Dendritic cell treated with granulocyte-macrophage colony-stimulating factor and Interleukin-4, amounts not matched to agents 40 ng/mL and 50 ng/mL, for 4 days (primary cell): ENCODE measurements around the gene CPT2.
A peak's percentile ranks its signal among the peaks of the same experiment; 100 is the strongest.

Source experiments
- H3K27ac Mint-ChIP-seq: one replicate; pipeline ENCODE4 v1.8.0; 2022; ENCODE audit warnings: mild to moderate bottlenecking, mixed read lengths
- H3K27me3 Mint-ChIP-seq: one replicate; pipeline ENCODE4 v1.8.0; 2022; ENCODE audit warnings: mild to moderate bottlenecking, mixed read lengths
- H3K36me3 Mint-ChIP-seq: one replicate; pipeline ENCODE4 v1.8.0; 2022; ENCODE audit warnings: low read depth, mixed read lengths
- H3K4me1 Mint-ChIP-seq: one replicate; pipeline ENCODE4 v1.8.0; 2022; ENCODE audit warnings: low read depth, mixed read lengths
- H3K4me3 Mint-ChIP-seq: one replicate; pipeline ENCODE4 v1.8.0; 2022; ENCODE audit warnings: mild to moderate bottlenecking, moderate library complexity, mixed read lengths
- H3K9me3 Mint-ChIP-seq: one replicate; pipeline ENCODE4 v1.8.0; 2022; ENCODE audit warnings: mixed read lengths
- intact Hi-C: fragments of 100-400 bp; cut with micrococcal nuclease; formaldehyde crosslinking; loops from one replicate; pipeline ENCODE4 v1.15.0; 2022

The CPT2 gene

GRCh38 chr1:53196485-53197290 is at the start of gene CPT2:
Gene CPT2 (plus strand): TSS chr1:53196824. CDS start chr1:53196944, 120 bp downstream.
- Mint-ChIP-seq H3K27me3 (no peaks in the 10 kb centered on the region), H3K9me3 (no peaks in the 10 kb centered on the region), H3K4me3 (peak within 1 kb of the TSS; percentile 91), H3K4me1 (peaks cover 26% of the 10 kb centered on the region), H3K36me3 (peaks cover 26% of the 10 kb centered on the region), H3K27ac (peak within 1 kb of the TSS; percentile 92)
- intact Hi-C loops: loop anchor here (1.0 to 2.0 kb wide), 2 partner anchors 24 to 42 kb away; partner anchors contain the start of genes CZIB and MAGOH

DNA sequence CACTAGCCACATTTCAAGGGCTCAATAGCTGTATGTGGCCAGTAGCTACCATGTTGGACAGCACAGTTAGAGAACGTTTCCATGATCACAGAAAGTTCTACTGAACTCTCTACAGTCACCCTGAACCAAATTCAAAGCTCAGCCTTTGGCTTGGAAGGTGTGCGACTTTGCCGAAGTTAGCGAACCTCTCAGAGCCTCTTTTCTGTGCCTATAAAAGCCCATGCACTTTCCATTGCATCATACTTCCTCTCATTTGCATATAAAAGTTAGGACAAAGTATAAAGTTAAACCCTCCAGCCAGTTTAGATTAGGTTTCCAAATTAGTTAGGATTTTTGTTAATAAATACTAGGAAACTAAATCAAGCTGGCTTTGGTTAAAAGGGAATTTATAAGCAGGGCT is 49.5 kb upstream of the CPT2 start:
- intact Hi-C loops: no loop called here
- no peaks in the 10 kb centered on the region for H3K36me3 Mint-ChIP-seq
- H3K4me3 Mint-ChIP-seq: no peak overlapping the region
- no peaks in the 10 kb centered on the region for H3K4me1 Mint-ChIP-seq
- peaks cover 5% of the 10 kb centered on the region for H3K27me3 Mint-ChIP-seq
- no peak overlapping the region for H3K27ac Mint-ChIP-seq
- no peaks in the 10 kb centered on the region for H3K9me3 Mint-ChIP-seq

- Mint-ChIP-seq H3K4me1 (no peaks in the 10 kb centered on the region), H3K4me3 (no peak overlapping the region), H3K9me3 (no peaks in the 10 kb centered on the region), H3K27ac (no peak overlapping the region), H3K27me3 (peaks cover 5% of the 10 kb centered on the region), H3K36me3 (no peaks in the 10 kb centered on the region)
- intact Hi-C loops: no loop called here
These were observed 48.5 kb upstream of the CPT2 start for GRCh38 chr1:53148123-53148522.

DNA sequence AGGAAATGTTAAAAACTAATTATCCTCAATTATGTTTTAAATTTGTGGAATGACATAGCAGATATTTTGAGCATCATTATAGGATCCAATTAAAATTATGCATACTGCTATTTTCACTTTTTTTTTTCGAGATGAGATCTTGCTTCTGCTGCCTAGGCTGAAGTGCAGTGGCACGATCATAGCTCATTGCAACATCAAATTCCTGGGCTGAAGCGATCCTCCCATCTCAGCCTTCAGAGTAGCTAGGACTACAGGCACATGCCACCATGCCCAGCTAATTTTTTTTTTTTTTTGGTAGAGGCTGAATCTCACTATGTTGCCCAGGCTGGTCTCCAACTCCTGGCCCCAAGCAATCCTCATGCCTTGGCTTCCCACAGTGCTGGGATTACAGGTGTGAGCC is 42.9 kb upstream of the CPT2 start:
- no peaks in the 10 kb centered on the region for H3K9me3 Mint-ChIP-seq
- no peak overlapping the region for H3K4me3 Mint-ChIP-seq
- H3K36me3 Mint-ChIP-seq: no peaks in the 10 kb centered on the region
- intact Hi-C loops: no loop called here
- peaks cover 5% of the 10 kb centered on the region for H3K27me3 Mint-ChIP-seq
- no peaks in the 10 kb centered on the region for H3K4me1 Mint-ChIP-seq
- H3K27ac Mint-ChIP-seq: no peak overlapping the region

DNA sequence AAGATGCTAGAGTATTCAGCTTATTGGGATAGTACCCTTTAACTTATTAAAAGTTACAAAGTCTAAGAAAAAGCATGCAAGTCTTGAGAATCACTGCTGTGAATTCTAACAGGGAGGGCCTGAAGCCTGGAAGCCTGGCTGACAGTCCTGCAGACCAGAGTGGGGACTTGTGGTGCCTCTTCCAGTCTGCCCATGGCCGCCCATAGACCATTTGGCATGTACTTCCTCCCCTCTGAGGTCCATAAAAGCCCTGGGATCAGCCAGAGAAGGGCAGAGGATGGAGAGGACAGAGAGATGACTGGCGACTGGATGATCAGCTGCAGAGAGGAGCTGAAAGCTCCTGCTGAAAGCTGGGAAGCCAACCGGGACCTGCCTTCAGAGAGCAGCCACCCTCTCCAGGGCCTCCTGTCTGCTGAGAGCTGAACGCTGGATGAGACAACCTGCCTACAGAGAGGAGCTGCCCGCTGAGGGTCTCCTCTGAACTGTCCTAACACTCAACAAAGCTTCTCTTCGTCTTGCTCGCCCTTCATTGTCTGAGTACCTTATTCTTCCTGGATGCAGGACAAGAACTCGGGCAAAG is 41.7 kb upstream of the CPT2 start:
- Mint-ChIP-seq H3K4me1 (no peaks in the 10 kb centered on the region), H3K27ac (no peak overlapping the region), H3K27me3 (peaks cover 2% of the 10 kb centered on the region), H3K36me3 (no peaks in the 10 kb centered on the region), H3K9me3 (no peaks in the 10 kb centered on the region), H3K4me3 (no peak overlapping the region)
- intact Hi-C loops: no loop called here

GRCh38 chr1:53155534-53155933 is 41.1 kb upstream of the CPT2 start:
- intact Hi-C loops: no loop called here
- H3K27ac Mint-ChIP-seq: no peak overlapping the region
- no peaks in the 10 kb centered on the region for H3K36me3 Mint-ChIP-seq
- H3K4me3 Mint-ChIP-seq: no peak overlapping the region
- peaks cover 2% of the 10 kb centered on the region for H3K27me3 Mint-ChIP-seq
- H3K9me3 Mint-ChIP-seq: no peaks in the 10 kb centered on the region
- no peaks in the 10 kb centered on the region for H3K4me1 Mint-ChIP-seq

DNA sequence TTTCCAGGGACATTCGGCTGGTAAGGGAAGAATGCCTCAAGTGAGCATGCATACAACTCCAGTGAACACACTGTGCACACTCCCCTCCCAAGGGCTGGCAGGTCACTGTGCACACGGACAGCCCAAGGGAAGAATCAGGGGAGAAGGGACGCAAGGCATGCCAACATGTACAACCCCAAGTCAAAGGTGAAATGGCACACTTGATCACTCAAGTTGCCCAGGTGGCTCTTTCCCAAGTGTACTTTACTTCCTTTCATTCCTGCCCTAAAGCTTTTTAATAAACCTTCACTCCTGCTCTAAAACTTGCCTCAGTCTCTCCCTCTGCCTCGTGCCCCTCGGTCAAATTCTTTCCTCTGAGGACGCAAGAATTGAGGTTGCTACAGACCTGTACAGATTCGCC is 40.7 kb upstream of the CPT2 start:
- H3K36me3 Mint-ChIP-seq: no peaks in the 10 kb centered on the region
- H3K27me3 Mint-ChIP-seq: no peaks in the 10 kb centered on the region
- intact Hi-C loops: no loop called here
- H3K4me1 Mint-ChIP-seq: no peaks in the 10 kb centered on the region
- H3K4me3 Mint-ChIP-seq: no peak overlapping the region
- no peak overlapping the region for H3K27ac Mint-ChIP-seq
- H3K9me3 Mint-ChIP-seq: no peaks in the 10 kb centered on the region

- Mint-ChIP-seq H3K27me3 (peaks cover 1% of the 10 kb centered on the region), H3K27ac (no peak overlapping the region), H3K4me1 (no peaks in the 10 kb centered on the region)
These were observed 39.8 kb upstream of the CPT2 start for GRCh38 chr1:53156783-53157182.

DNA sequence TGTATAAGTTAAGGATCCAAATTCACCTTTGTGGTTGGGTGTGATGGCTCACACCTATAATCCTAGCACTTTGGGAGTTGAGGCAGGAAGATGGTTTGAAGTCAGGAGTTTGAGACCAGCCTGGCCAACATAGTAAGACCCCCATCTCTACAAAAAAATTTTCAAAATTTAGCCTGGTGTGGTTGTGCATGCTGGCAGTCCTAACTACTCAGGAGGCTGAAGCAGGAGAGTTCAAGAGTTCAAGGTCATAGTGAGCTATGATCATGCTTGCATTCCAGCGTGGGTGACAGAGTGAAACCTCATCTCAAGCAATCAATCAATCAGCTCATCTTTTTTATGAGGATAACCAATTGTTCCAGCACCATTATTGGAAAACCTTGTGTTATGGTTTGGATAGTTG is 37.7 kb upstream of the CPT2 start:
- Mint-ChIP-seq H3K27ac (no peak overlapping the region), H3K9me3 (no peaks in the 10 kb centered on the region), H3K4me1 (no peaks in the 10 kb centered on the region), H3K4me3 (no peak overlapping the region), H3K36me3 (no peaks in the 10 kb centered on the region), H3K27me3 (peaks cover 1% of the 10 kb centered on the region)
- intact Hi-C loops: no loop called here

More at GRCh38 chr1:53156783-53157182, 39.8 kb upstream of the CPT2 start:
- intact Hi-C loops: no loop called here
- Mint-ChIP-seq H3K4me3 (no peak overlapping the region), H3K36me3 (no peaks in the 10 kb centered on the region), H3K9me3 (no peaks in the 10 kb centered on the region)

GRCh38 chr1:53160924-53161378 is 35.7 kb upstream of the CPT2 start:
- Mint-ChIP-seq H3K4me3 (no peak overlapping the region), H3K27ac (no peak overlapping the region), H3K4me1 (no peaks in the 10 kb centered on the region), H3K27me3 (peaks cover 9% of the 10 kb centered on the region), H3K36me3 (no peaks in the 10 kb centered on the region), H3K9me3 (no peaks in the 10 kb centered on the region)
- intact Hi-C loops: no loop called here

DNA sequence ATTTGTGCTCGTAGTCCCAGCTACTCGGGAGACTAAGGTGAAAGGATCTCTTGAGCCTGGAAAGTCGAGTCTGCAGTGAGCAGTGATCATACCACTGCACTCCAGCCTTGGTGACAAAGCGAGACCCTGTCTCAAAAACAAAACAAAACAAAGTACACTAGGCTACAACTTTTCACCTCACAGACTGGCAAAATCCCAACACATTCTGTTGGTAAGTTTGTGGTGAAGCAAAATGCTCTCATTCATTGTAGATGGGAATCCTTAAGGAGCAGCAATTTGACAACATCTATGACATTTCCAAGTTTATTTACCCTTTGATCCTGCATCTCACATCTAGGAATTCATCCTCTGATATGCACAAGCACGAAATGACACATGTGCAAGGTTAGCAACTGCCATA is 34.0 kb upstream of the CPT2 start:
- no peak overlapping the region for H3K4me3 Mint-ChIP-seq
- H3K36me3 Mint-ChIP-seq: no peaks in the 10 kb centered on the region
- intact Hi-C loops: no loop called here
- H3K9me3 Mint-ChIP-seq: no peaks in the 10 kb centered on the region
- H3K27me3 Mint-ChIP-seq: peaks cover 12% of the 10 kb centered on the region
- no peak overlapping the region for H3K27ac Mint-ChIP-seq
- H3K4me1 Mint-ChIP-seq: no peaks in the 10 kb centered on the region

DNA sequence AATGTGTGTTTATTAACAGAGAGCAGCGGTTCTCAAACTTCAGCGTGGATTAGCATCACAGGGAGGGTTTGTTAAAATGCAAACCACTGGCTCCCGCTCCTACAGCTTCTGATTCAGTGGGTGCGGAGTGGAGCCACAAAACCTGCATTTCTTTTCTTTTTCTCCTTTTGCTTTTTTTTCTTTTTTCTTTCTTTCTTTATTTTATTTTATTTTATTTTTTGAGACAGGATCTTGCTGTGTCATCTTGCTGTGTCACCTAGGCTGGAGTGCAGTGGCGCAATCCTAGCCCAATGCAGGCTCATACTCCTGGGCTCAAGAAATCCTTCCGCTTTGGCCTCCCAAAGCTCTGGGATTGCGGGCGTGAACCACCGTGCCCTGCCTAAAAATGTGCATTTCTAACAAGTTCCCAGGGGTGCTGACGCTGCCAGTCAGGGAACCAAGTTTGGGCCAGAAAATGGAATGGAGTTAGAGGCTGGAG is 33.3 kb upstream of the CPT2 start:
- intact Hi-C loops: no loop called here

GRCh38 chr1:53165408-53165961 is 31.1 kb upstream of the CPT2 start:
- Mint-ChIP-seq H3K4me3 (no peak overlapping the region), H3K4me1 (no peaks in the 10 kb centered on the region), H3K27me3 (peaks cover 12% of the 10 kb centered on the region), H3K9me3 (no peaks in the 10 kb centered on the region), H3K27ac (no peak overlapping the region), H3K36me3 (no peaks in the 10 kb centered on the region)
- intact Hi-C loops: no loop called here

More for the DNA sequence above, 33.3 kb upstream of the CPT2 start:
- H3K27ac Mint-ChIP-seq: no peak overlapping the region
- no peaks in the 10 kb centered on the region for H3K36me3 Mint-ChIP-seq
- H3K4me1 Mint-ChIP-seq: no peaks in the 10 kb centered on the region
- no peaks in the 10 kb centered on the region for H3K9me3 Mint-ChIP-seq
- H3K27me3 Mint-ChIP-seq: peaks cover 12% of the 10 kb centered on the region
- no peak overlapping the region for H3K4me3 Mint-ChIP-seq

DNA sequence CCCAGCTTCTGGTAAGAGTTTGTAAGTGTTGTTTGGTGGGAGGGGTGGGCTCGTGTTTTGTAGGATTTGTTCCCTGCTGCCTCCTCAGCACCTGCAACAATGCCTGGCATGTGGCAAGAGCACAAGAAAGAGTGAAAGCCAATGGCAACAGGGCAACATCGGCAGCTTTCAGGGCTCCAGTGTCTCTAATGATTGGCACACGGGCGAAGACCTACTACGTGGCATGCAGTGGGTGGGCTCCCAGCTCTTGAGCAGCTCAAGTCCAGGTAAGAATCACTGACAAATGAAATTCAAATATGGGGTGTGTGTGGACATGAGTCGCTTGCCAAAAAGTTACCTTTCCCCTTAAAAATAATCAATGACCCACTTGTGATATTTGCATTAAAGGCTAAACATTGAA is 30.3 kb upstream of the CPT2 start:
- H3K4me1 Mint-ChIP-seq: no peaks in the 10 kb centered on the region
- H3K9me3 Mint-ChIP-seq: no peaks in the 10 kb centered on the region
- H3K36me3 Mint-ChIP-seq: no peaks in the 10 kb centered on the region
- intact Hi-C loops: no loop called here
- H3K27ac Mint-ChIP-seq: no peak overlapping the region
- no peak overlapping the region for H3K4me3 Mint-ChIP-seq
- H3K27me3 Mint-ChIP-seq: peaks cover 12% of the 10 kb centered on the region
